Cardiac muscle cell (in vitro differentiated cells and primary cell): ENCODE results near the gene ASB4. TPM values are rescaled to one million over a fixed set of nuclear protein-coding genes. Genes with fewer than 3 reads are reported as not detected.

ENCODE experiments used
- DNase-seq, 2 donors: peaks; one replicate each; pipeline versions ENCODE4 v3.0.0 to v3.0.0-alpha.2; 2010 to 2017; ENCODE audit warnings: low read depth in 1 of 2, low spot score in 1 of 2
- H3K27ac ChIP-seq: fragments of 200-600 bp; sonication (generic); 2 replicates; pipeline ENCODE4 v1.5.1; 2016
- H3K27me3 ChIP-seq: fragments of 200-600 bp; sonication (generic); 2 replicates; pipeline ENCODE4 v1.6.0; 2016; ENCODE audit warnings: control low read depth
- H3K36me3 ChIP-seq: fragments of 200-600 bp; sonication (generic); 2 replicates; pipeline ENCODE4 v1.5.1; 2016; ENCODE audit warnings: control low read depth
- H3K4me1 ChIP-seq: fragments of 200-600 bp; sonication (generic); 2 replicates; pipeline ENCODE4 v1.8.1; 2017; ENCODE audit warnings: low read depth, mild to moderate bottlenecking, mixed run types
- H3K4me3 ChIP-seq: fragments of 200-600 bp; sonication (generic); 2 replicates; pipeline ENCODE4 v1.5.1; 2016; ENCODE audit warnings: mild to moderate bottlenecking
- H3K9me3 ChIP-seq: fragments of 200-600 bp; sonication (generic); 2 replicates; pipeline ENCODE4 v1.5.1; 2017; ENCODE audit warnings: low read depth, mild to moderate bottlenecking, control low read depth
- CTCF ChIP-seq: IDR thresholded peaks from 2 replicates; pipeline ENCODE4 v1.5.1; 2012; ENCODE audit warnings: low read depth, mild to moderate bottlenecking, low read length
- polyA plus RNA-seq: library from polyadenylated mRNA; unstranded; fragments of >200 nt; fragmentation: Nextera tagmentation; extraction: Ambion mirVana; gene quantifications from 2 replicates; pipeline ENCODE4 v1.2.1, GENCODE V29; 2016
- total RNA-seq: library from RNA; depleted of rRNA; stranded (reverse); fragments of >200 nt; gene quantifications from 2 replicates; pipeline ENCODE4 v1.2.3, GENCODE V29; 2016

Gene ASB4
- total and polyA plus RNA-seq, 2 experiments from 2014 or later: 0.13 TPM; not detected in 1

DNA sequence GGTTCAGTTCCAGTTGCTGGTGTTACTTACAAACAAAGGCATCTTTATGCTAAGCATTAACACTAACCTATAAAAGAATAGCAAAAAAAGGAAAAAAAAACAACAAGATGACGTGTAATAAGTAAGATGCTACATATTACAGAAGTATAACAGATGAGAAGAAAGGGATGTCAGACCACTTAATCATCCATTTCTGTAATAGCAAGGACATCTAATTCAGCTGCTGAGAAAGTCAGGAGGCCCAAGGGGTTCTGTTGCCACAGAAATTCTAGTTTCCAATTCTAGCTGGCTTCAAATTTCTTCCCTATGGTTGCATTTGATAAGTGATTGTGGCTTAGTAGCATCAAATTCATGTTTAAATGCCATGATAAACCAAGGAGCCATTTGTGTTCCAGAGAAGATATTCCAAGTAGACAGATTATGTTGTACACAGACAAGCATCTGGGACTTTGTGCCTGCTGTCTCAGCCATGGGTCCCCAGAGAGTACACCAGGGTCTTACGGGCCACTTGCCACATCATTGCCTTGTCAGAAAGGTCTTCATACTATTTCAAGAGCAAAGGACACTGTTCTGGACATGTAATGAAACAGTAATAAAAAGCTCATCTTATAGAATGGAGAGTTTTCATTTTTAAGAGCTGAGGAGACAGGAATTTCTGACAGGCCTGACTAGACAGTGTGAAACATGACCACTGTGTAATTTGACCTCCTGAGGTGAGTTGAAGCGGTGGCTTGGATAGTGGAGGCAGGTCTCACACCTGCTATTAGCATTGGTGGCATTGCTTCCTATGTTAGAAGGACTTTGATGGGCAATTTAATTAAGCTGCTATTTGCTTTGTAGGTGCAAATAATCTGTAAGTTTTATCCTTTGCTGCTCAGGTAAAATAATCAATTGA is 4.2 kb upstream of the ASB4 start:
- no peak for DNase-seq
- no peaks in the 10 kb centered on the region for H3K27me3 ChIP-seq
- H3K27ac ChIP-seq: no peak overlapping the region
- no peak overlapping the region for H3K4me3 ChIP-seq
- TF ChIP-seq CTCF: no peak
- no peaks in the 10 kb centered on the region for H3K9me3 ChIP-seq
- H3K36me3 ChIP-seq: no peaks in the 10 kb centered on the region
- peaks cover 4% of the 10 kb centered on the region for H3K4me1 ChIP-seq

GRCh38 chr7:95482424-95482823 is 3.3 kb upstream of the ASB4 start:
- no peaks in the 10 kb centered on the region for H3K4me1 ChIP-seq
- H3K27ac ChIP-seq: no peak overlapping the region
- DNase-seq: no peak
- no peaks in the 10 kb centered on the region for H3K27me3 ChIP-seq
- no peaks in the 10 kb centered on the region for H3K36me3 ChIP-seq
- TF ChIP-seq CTCF: no peak
- no peaks in the 10 kb centered on the region for H3K9me3 ChIP-seq
- H3K4me3 ChIP-seq: no peak overlapping the region

- no peak for TF ChIP-seq CTCF
- Histone ChIP-seq H3K36me3 (no peaks in the 10 kb centered on the region), H3K27me3 (no peaks in the 10 kb centered on the region), H3K4me3 (no peak overlapping the region), H3K4me1 (peaks cover 8% of the 10 kb centered on the region), H3K27ac (no peak overlapping the region), H3K9me3 (no peaks in the 10 kb centered on the region)
- no peak for DNase-seq
Measured at GRCh38 chr7:95490231-95490762, 4.6 kb downstream of the ASB4 start.

DNA sequence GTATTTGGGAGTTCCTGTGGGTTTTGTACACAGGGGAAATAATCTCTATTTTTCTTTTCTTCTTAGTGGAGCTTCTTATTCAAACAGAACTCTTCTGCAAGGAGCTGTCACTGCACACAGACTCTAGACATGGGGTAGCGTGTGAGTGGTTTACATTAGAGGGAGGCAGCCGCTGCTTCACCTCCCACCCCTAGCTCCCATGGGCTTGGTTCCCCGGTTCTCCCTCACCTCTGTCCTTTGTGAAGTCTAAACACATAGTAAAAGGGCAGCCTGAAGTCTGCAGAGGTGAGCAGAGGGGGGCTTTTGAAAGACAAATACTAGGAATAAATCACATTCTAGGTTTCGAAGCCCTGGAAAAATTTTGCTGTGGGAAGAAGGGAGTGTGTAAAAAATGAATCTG is 5.5 kb downstream of the ASB4 start:
- no peak for TF ChIP-seq CTCF
- Histone ChIP-seq H3K4me3 (no peak overlapping the region), H3K4me1 (peaks cover 8% of the 10 kb centered on the region), H3K27me3 (no peaks in the 10 kb centered on the region), H3K27ac (no peak overlapping the region), H3K36me3 (no peaks in the 10 kb centered on the region), H3K9me3 (no peaks in the 10 kb centered on the region)
- DNase-seq: no peak

DNA sequence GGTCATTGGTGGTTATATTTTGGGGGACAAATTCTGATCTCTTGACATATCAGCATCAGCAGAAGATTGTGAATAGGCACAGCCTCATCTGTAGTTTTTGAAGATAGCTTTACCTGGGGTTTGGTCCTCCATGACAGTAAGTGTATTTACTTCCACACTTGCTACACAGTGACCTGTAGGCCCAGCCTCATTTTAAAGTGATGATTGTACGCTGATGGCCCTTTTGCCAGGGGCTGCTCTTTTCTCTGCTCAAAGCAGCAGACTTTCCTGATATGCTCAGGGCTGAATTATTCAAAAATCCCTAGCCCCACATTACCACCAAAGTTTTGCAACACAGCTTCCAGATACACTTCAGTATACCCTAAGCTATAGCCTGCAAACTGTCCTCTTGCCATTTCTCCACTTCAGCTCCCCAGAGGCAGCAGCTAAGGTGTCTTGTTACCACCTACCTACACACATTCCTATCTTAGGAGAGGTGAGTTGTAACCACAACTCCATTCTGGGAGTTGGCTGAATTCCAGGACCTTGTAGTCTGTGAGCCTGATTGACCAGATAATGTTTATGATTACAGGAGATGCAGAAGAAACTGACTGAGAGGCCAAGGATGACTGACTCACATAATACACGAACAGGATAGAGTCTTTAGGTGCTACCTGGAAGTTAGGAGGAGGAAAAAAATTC is 6.0 kb downstream of the ASB4 start:
- no peak for DNase-seq
- H3K4me1 ChIP-seq: peaks cover 8% of the 10 kb centered on the region
- no peaks in the 10 kb centered on the region for H3K9me3 ChIP-seq
- H3K27me3 ChIP-seq: no peaks in the 10 kb centered on the region
- H3K36me3 ChIP-seq: no peaks in the 10 kb centered on the region
- H3K4me3 ChIP-seq: no peak overlapping the region
- no peak overlapping the region for H3K27ac ChIP-seq
- TF ChIP-seq CTCF: no peak
